Liver (tissue), 9 donors: ENCODE results near the gene BRWD1. TPM values are rescaled to one million over a fixed set of nuclear protein-coding genes. Genes with fewer than 3 reads are reported as not detected.

Experiments
- DNase-seq: peaks from one replicate; pipeline ENCODE4 v3.0.0-alpha.2; 2017; ENCODE audit warnings: low spot score
- H3K27ac ChIP-seq, 2 donors: one replicate each; pipeline ENCODE4 v1.7.0; 2013; ENCODE audit warnings: inconsistent platforms in 2 of 2, low read length in 2 of 2, control low read depth in 1 of 2, low read depth in 1 of 2, mild to moderate bottlenecking in 1 of 2
- H3K27me3 ChIP-seq, 4 donors: one replicate each; pipeline versions ENCODE4 v1.6.1 to v1.7.0; 2013; ENCODE audit warnings: low read length in 3 of 4, inconsistent platforms in 1 of 4, mild to moderate bottlenecking in 1 of 4, moderate library complexity in 1 of 4; ENCODE audit not compliant: control insufficient read depth in 4 of 4, insufficient read depth in 4 of 4
- H3K36me3 ChIP-seq, 4 donors: one replicate each; pipeline versions ENCODE4 v1.6.1 to v1.7.0; 2013; ENCODE audit warnings: low read length in 3 of 4, mild to moderate bottlenecking in 3 of 4, low read depth in 1 of 4, moderate library complexity in 1 of 4; ENCODE audit not compliant: control insufficient read depth in 4 of 4, insufficient read depth in 3 of 4
- H3K4me1 ChIP-seq, 4 donors: one replicate each; pipeline versions ENCODE4 v1.6.1 to v1.7.0; 2013; ENCODE audit warnings: low read length in 3 of 4, mild to moderate bottlenecking in 3 of 4, moderate library complexity in 1 of 4; ENCODE audit not compliant: control insufficient read depth in 4 of 4, insufficient read depth in 4 of 4
- H3K4me3 ChIP-seq, 3 donors: one replicate each; pipeline versions ENCODE4 v1.6.1 to v1.7.0; 2013; ENCODE audit warnings: low read length in 3 of 3, control low read depth in 1 of 3, low read depth in 1 of 3, mild to moderate bottlenecking in 1 of 3
- H3K9ac ChIP-seq, 2 donors: one replicate each; pipeline ENCODE4 v1.7.0; 2013; ENCODE audit warnings: low read length in 2 of 2, mild to moderate bottlenecking in 2 of 2, moderate library complexity in 2 of 2, control low read depth in 1 of 2, low read depth in 1 of 2
- H3K9me3 ChIP-seq, 4 donors: one replicate each; pipeline versions ENCODE4 v1.6.1 to v1.7.0; 2013; ENCODE audit warnings: low read length in 3 of 4; ENCODE audit not compliant: control insufficient read depth in 4 of 4
- ATF3 ChIP-seq: IDR thresholded peaks from 2 replicates; pipeline ENCODE4 v1.6.1; 2016; ENCODE audit warnings: antibody characterized with exemption
- CTCF ChIP-seq: fragments of 150-350 bp; IDR thresholded peaks from 2 replicates; pipeline ENCODE4 v1.5.1; 2017; ENCODE audit warnings: improper control_type of control experiment, low read depth, low read length; ENCODE audit not compliant: missing input control
- EGR1 ChIP-seq, 2 donors: IDR thresholded peaks; 2 replicates each; pipeline ENCODE4 v1.6.1; 2016 to 2018; ENCODE audit warnings: antibody characterized with exemption in 2 of 2, low read depth in 2 of 2
- FOXA1 ChIP-seq: IDR thresholded peaks from 2 replicates; pipeline ENCODE4 v1.6.1; 2016; ENCODE audit warnings: antibody characterized with exemption
- GABPA ChIP-seq, 2 donors: IDR thresholded peaks in 1 of 2; conservative IDR thresholded peaks in 1 of 2; 2 replicates each; pipeline ENCODE4 v1.6.1; 2016; ENCODE audit warnings: antibody characterized with exemption in 2 of 2, mild to moderate bottlenecking in 1 of 2, moderate library complexity in 1 of 2
- HNF4A ChIP-seq, 2 donors: conservative IDR thresholded peaks; 2 replicates each; pipeline ENCODE4 v1.6.1; 2016; ENCODE audit warnings: antibody characterized with exemption in 2 of 2, mild to moderate bottlenecking in 2 of 2
- HNF4G ChIP-seq: IDR thresholded peaks from 2 replicates; pipeline ENCODE4 v1.6.1; 2016; ENCODE audit warnings: antibody characterized with exemption
- JUND ChIP-seq, 2 donors: IDR thresholded peaks; 2 replicates each; pipeline ENCODE4 v1.6.1; 2016; ENCODE audit warnings: antibody characterized with exemption in 2 of 2
- MAX ChIP-seq: IDR thresholded peaks from 2 replicates; pipeline ENCODE4 v1.6.1; 2016; ENCODE audit warnings: antibody characterized with exemption
- NR2F2 ChIP-seq: IDR thresholded peaks from 2 replicates; pipeline ENCODE4 v1.6.1; 2016; ENCODE audit warnings: antibody characterized with exemption
- RAD21 ChIP-seq, 2 donors: IDR thresholded peaks; 2 replicates each; pipeline ENCODE4 v1.6.1; 2016; ENCODE audit warnings: antibody characterized with exemption in 2 of 2, mild to moderate bottlenecking in 2 of 2
- RXRA ChIP-seq, 2 donors: IDR thresholded peaks; 2 replicates each; pipeline ENCODE4 v1.6.1; 2017 to 2018; ENCODE audit warnings: antibody characterized with exemption in 2 of 2, mild to moderate bottlenecking in 1 of 2
- SP1 ChIP-seq: IDR thresholded peaks from 2 replicates; pipeline ENCODE4 v1.6.1; 2018; ENCODE audit warnings: antibody characterized with exemption, mild to moderate bottlenecking
- TAF1 ChIP-seq: conservative IDR thresholded peaks from 2 replicates; pipeline ENCODE4 v1.6.1; 2016; ENCODE audit warnings: antibody characterized with exemption, mild to moderate bottlenecking
- YY1 ChIP-seq: IDR thresholded peaks from 2 replicates; pipeline ENCODE4 v1.6.1; 2016; ENCODE audit warnings: antibody characterized with exemption, mild to moderate bottlenecking
- WGBS: extraction: QIAGEN DNeasy Blood & Tissue Kit; methylation state at CpG from one replicate; pipeline ENCODE4 v1.1.7; 2013; 5-methylcytosine and 5-hydroxymethylcytosine counted together
- polyA plus RNA-seq, 2 donors: library from polyadenylated mRNA; stranded (reverse) in 1 of 2; unstranded in 1 of 2; fragments of 200-250 nt in 1 of 2; fragments of >200 nt in 1 of 2; fragmentation: Nextera tagmentation in 1 of 2; extraction: Ambion mirVana in 1 of 2; gene quantifications; one replicate each; pipeline versions ENCODE4 v1.2.1 to v1.2.3, GENCODE V29; 2013 to 2015
- total RNA-seq, 2 donors: library from RNA; depleted of rRNA; stranded (reverse); fragments of >200 nt; gene quantifications; one replicate each; pipeline ENCODE4 v1.2.3, GENCODE V29; 2014
- TF ChIP-seq, protein P1 (sequence below): IDR thresholded peaks from 2 replicates; pipeline ENCODE4 v1.6.1; 2016; ENCODE audit warnings: antibody characterized with exemption
- donor health status: healthy.
- donor health status: healthy.
- donor health status: healthy.
- donor health status: healthy.
- donor health status: healthy.

Gene BRWD1
- total and polyA plus RNA-seq, 4 donors: 5.2 to 56.6 (median 20.9) TPM

DNA sequence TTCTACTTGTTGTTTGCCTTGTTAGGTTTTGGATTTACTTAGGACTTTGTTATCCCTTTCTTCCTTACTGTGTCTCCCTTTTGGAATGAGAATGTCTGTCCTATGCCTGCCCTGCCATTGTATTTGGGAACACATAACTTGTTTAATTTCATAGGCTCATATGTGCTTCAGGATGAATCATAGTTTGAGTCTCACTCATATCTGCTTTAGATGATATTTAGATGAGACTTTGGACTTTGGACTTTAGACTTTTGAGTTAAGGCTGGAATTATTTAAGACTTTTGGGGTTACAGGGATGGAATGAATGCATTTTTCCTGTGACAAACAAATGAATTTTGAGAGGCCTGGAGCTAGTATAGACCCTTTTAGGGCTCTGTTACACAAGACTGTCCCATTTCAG lies 163.6 kb downstream of the BRWD1 start:
- Histone ChIP-seq H3K9ac (no peak overlapping the region), H3K27me3 (no peaks in the 10 kb centered on the region), H3K4me3 (no peak overlapping the region), H3K27ac (no peak overlapping the region), H3K9me3 (no peaks in the 10 kb centered on the region), H3K4me1 (no peaks in the 10 kb centered on the region), H3K36me3 (no peaks in the 10 kb centered on the region)
- TF ChIP-seq SP1 (no peak), HNF4A (conservative IDR thresholded peaks at IDR 0.05) (peak; percentile 25 to 72)
- no peak for DNase-seq

DNA sequence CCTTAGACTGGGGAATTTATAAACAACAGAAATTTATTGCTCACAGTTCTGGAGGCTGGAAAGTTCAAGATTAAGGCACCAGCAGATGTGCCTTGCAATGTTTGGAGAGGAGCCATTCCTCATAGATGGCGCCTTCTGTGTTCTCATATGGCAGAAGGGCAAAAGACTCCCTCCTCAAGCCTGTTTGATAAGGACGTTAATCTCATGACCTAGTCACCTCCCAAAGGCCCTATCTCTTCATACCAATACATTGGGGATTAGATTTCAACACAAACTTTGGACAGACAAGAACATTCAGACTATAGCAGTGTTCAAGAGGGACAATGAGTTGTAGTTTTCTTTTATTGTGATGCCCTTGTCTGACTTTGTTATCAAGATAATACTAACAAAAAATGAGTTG lies 164.5 kb downstream of the BRWD1 start:
- no peaks in the 10 kb centered on the region for H3K4me1 ChIP-seq
- 78% methylated on average over 2 of the region's 2 CpGs for WGBS
- H3K36me3 ChIP-seq: no peaks in the 10 kb centered on the region
- H3K9me3 ChIP-seq: no peaks in the 10 kb centered on the region
- no peaks in the 10 kb centered on the region for H3K27me3 ChIP-seq
- H3K9ac ChIP-seq: no peak overlapping the region
- no peak overlapping the region for H3K27ac ChIP-seq
- TF ChIP-seq MAX (no peak), EGR1 (IDR thresholded peaks at IDR 0.05; ENCODE audit: low read depth in 2 of 2) (no peak), ATF3 (no peak), CTCF (no peak), GABPA (IDR thresholded peaks at IDR 0.05 in 1 of 2, conservative IDR thresholded peaks at IDR 0.05 in 1 of 2) (no peak), YY1 (no peak), TAF1 (no peak), RXRA (IDR thresholded peaks at IDR 0.05) (no peak), NR2F2 (no peak), JUND (IDR thresholded peaks at IDR 0.05) (no peak), HNF4A (conservative IDR thresholded peaks at IDR 0.05) (no peak)
- TF ChIP-seq, protein P1, sequence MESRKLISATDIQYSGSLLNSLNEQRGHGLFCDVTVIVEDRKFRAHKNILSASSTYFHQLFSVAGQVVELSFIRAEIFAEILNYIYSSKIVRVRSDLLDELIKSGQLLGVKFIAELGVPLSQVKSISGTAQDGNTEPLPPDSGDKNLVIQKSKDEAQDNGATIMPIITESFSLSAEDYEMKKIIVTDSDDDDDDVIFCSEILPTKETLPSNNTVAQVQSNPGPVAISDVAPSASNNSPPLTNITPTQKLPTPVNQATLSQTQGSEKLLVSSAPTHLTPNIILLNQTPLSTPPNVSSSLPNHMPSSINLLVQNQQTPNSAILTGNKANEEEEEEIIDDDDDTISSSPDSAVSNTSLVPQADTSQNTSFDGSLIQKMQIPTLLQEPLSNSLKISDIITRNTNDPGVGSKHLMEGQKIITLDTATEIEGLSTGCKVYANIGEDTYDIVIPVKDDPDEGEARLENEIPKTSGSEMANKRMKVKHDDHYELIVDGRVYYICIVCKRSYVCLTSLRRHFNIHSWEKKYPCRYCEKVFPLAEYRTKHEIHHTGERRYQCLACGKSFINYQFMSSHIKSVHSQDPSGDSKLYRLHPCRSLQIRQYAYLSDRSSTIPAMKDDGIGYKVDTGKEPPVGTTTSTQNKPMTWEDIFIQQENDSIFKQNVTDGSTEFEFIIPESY: no peak
- DNase-seq: no peak
- H3K4me3 ChIP-seq: no peak overlapping the region

- 89% methylated on average over 3 of the region's 3 CpGs for whole genome bisulfite sequencing
- no peaks in the 10 kb centered on the region for H3K36me3 ChIP-seq
- TF ChIP-seq CTCF: no peak
- no peak for TF ChIP-seq SP1
- no peak for TF ChIP-seq RAD21 (IDR thresholded peaks at IDR 0.05)
- TF ChIP-seq FOXA1: no peak
- TF ChIP-seq JUND (IDR thresholded peaks at IDR 0.05): no peak
- no peak for TF ChIP-seq RXRA (IDR thresholded peaks at IDR 0.05)
- no peak for TF ChIP-seq GABPA (IDR thresholded peaks at IDR 0.05 in 1 of 2, conservative IDR thresholded peaks at IDR 0.05 in 1 of 2)
- no peak for TF ChIP-seq HNF4A (conservative IDR thresholded peaks at IDR 0.05)
- no peak for TF ChIP-seq YY1
- no peak for TF ChIP-seq HNF4G
- no peak for TF ChIP-seq EGR1 (IDR thresholded peaks at IDR 0.05; ENCODE audit: low read depth in 2 of 2)
- TF ChIP-seq MAX: no peak
- no peak for TF ChIP-seq ATF3
Observed at GRCh38 chr21:39144191-39144590, 169.2 kb downstream of the BRWD1 start.

More at GRCh38 chr21:39144191-39144590, 169.2 kb downstream of the BRWD1 start:
- DNase-seq: no peak
- Histone ChIP-seq H3K27ac (no peak overlapping the region), H3K4me3 (no peak overlapping the region), H3K9me3 (no peaks in the 10 kb centered on the region), H3K27me3 (no peaks in the 10 kb centered on the region), H3K4me1 (no peaks in the 10 kb centered on the region), H3K9ac (no peak overlapping the region)
